ENCODE measurements around the gene ADAM12.

Gene ADAM12

DNA sequence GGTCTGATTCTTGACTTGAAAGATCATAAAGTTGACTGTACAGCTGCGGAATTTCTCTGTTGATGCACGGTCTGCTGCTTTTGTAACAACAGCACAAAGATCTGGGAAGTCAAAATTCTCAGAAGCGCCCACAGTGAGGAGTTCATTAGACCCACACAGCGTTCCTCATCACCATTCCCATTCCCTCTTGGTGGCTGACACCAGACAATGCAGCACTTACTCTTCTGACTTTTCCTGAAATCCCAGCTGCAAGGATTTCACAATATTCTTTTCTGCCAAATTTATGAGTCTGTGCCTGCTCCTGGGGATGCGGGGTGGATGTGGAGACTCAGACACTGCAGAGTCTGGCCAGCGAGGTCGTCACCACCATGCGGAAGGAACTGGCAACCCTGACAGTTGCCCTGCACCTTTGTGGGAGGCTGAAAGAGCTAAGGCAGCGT, 258.0 kb downstream of the ADAM12 start:
- no peak for DNase-seq (ENCODE audit: extremely low spot score)
- CTCF ChIA-PET: interaction anchor here (0.8 to 1.1 kb wide), 2 partner anchors 10 to 23 kb away, joined by 3 read pairs; no protein-coding TSS in a partner anchor
- TF ChIP-seq, protein P1, sequence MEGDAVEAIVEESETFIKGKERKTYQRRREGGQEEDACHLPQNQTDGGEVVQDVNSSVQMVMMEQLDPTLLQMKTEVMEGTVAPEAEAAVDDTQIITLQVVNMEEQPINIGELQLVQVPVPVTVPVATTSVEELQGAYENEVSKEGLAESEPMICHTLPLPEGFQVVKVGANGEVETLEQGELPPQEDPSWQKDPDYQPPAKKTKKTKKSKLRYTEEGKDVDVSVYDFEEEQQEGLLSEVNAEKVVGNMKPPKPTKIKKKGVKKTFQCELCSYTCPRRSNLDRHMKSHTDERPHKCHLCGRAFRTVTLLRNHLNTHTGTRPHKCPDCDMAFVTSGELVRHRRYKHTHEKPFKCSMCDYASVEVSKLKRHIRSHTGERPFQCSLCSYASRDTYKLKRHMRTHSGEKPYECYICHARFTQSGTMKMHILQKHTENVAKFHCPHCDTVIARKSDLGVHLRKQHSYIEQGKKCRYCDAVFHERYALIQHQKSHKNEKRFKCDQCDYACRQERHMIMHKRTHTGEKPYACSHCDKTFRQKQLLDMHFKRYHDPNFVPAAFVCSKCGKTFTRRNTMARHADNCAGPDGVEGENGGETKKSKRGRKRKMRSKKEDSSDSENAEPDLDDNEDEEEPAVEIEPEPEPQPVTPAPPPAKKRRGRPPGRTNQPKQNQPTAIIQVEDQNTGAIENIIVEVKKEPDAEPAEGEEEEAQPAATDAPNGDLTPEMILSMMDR (IDR thresholded peaks at IDR 0.05; ENCODE audit: control extremely low read depth, extremely low read depth, low read depth, missing control alignments): no peak
- POLR2A ChIA-PET: no interaction called here

DNA sequence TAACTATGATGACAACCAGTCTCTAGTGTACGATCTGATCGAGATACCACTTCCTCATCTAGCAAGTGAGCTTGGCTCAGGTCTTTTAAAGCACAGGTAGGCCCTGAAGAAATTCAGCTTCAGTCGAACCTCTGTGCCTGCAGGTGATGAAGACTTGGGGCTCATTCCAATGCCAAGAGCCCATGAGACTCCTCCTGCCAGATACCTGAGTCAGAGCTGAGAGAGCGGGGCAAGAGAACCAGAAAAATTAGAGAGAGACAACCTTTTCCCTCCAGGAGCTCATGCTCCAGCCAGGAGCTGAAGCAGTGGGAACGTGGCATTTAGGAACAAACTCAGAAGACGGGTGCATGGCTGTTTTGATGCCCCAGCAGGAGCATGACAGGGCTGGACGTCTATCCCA, 259.3 kb downstream of the ADAM12 start:
- no peak for DNase-seq (ENCODE audit: extremely low spot score)
- TF ChIP-seq, protein P1 (IDR thresholded peaks at IDR 0.05; ENCODE audit: control extremely low read depth, extremely low read depth, low read depth, missing control alignments): no peak
- ChIA-PET CTCF (no interaction called here), POLR2A (no interaction called here)

DNA sequence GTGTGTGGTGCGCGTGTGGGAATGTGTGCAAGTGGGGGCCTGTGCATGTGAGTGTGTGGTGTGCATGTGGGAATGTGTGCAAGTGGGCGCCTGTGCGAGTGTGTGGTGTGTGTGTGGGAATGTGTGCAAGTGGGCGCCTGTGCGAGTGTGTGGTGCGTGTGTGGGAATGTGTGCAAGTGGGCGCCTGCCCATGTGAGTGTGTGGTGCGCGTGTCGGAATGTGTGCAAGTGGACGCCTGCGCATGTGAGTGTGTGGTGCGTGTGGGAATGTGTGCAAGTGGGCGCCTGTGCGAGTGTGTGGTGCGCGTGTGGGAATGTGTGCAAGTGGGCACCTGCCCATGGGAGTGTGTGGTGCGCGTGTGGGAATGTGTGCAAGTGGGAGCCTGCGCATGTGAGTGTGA, 259.7 kb downstream of the ADAM12 start:
- ChIA-PET POLR2A (no interaction called here), CTCF (no interaction called here)
- TF ChIP-seq, protein P1 (IDR thresholded peaks at IDR 0.05; ENCODE audit: control extremely low read depth, extremely low read depth, low read depth, missing control alignments): no peak
- DNase-seq (ENCODE audit: extremely low spot score): no peak

DNA sequence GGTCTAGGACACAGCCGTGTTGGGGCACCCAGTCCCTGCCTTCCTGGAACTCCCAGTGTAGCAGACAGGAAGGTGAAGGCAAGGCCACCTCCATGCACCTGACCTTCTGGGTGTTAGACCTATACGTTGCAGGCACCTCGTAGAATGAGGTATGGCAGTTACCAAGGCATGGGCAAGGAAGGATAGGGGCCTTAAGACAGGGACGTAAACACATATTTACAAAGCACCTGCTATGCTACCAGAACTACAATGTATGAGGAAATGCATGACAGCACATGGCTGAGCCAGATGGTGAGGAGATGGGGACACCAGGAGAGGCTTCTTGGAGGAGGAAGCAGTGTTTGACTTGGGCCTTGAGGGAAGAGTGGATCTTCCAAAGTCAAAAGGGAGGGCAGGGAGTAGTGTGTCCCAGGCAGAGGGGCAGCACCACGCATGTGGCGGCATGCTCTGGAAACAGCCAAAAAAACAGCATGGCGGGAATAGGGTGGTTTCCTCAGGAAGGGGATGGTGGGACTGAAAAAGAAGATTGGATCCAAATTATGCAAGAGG, 260.7 kb downstream of the ADAM12 start:
- CTCF ChIA-PET: no interaction called here
- no peak for DNase-seq (ENCODE audit: extremely low spot score)
- TF ChIP-seq, protein P1 (IDR thresholded peaks at IDR 0.05; ENCODE audit: control extremely low read depth, extremely low read depth, low read depth, missing control alignments): no peak
- POLR2A ChIA-PET: no interaction called here

DNA sequence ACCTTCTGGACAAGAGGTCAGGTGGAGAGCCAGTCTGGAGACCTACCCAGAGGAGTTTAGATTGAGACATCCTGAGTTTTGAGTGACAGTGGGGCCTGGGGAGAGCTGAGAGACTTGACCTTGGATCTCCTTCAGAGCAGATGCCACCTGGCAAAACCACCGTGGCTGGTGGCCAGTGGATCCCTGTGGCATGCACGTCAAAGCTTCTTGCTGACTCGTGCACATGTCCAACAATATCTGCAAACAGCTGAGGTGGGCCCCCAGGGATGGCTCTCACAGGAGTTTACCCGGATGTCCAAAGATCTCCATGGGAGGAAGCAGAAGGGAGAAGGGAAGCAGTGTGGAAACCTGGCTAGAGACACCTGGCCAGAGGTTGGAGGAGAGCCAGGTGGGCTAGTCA, 261.4 kb downstream of the ADAM12 start:
- DNase-seq (ENCODE audit: extremely low spot score): no peak
- TF ChIP-seq, protein P1 (IDR thresholded peaks at IDR 0.05; ENCODE audit: control extremely low read depth, extremely low read depth, low read depth, missing control alignments): no peak
- CTCF ChIA-PET: no interaction called here
- POLR2A ChIA-PET: no interaction called here

DNA sequence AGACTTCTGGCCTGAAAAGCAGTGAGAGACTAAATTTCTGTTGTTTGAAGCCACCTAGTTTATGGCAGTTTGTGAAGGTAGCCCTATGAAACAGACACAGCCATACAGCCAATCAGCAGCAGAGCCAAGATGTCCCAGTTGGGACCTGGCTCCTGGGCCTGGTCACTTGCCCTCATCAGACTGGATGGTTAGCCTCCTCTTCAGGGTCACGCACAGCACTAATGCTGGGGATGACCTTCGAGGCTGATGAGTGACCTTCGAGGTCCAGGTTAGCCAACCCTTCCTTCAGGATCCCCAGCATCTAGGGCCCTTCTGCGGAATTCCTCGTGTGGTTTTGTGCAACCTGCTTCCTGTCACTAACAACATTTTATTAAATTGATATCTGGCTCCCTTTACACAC, 262.3 kb downstream of the ADAM12 start:
- no peak for DNase-seq (ENCODE audit: extremely low spot score)
- ChIA-PET POLR2A (no interaction called here), CTCF (no interaction called here)
- TF ChIP-seq, protein P1 (IDR thresholded peaks at IDR 0.05; ENCODE audit: control extremely low read depth, extremely low read depth, low read depth, missing control alignments): no peak
